Activated CD4-positive, CD25-positive, alpha-beta regulatory T cell (primary cell): Measurements from ENCODE around the gene COX19.

ENCODE experiments used
- DNase-seq, 4 experiments: peaks; one replicate each; lab custom pipeline; 2025; lab: John Stamatoyannopoulos, UW

COX19 gene

GRCh38 chr7:991729-992656, 16.6 kb upstream of the COX19 start:
- DNase-seq, result no peak

GRCh38 chr7:990933-991728, 15.8 kb upstream of the COX19 start:
- DNase-seq, result no peak

- no peak for DNase-seq
These were observed 15.1 kb upstream of the COX19 start for GRCh38 chr7:990352-990932.

GRCh38 chr7:988963-989529, 13.7 kb upstream of the COX19 start:
- no peak for DNase-seq

- no peak for DNase-seq
These were observed 13.1 kb upstream of the COX19 start for GRCh38 chr7:988426-988911.

GRCh38 chr7:987909-988308, 12.6 kb upstream of the COX19 start:
- DNase-seq, result no peak

GRCh38 chr7:986766-987751, 11.7 kb upstream of the COX19 start:
- no peak for DNase-seq

- DNase-seq, result no peak
These were observed 10.8 kb upstream of the COX19 start for GRCh38 chr7:985915-986741.

- no peak for DNase-seq
These were observed 9.7 kb upstream of the COX19 start for GRCh38 chr7:985127-985416.

GRCh38 chr7:984361-985126, 9.2 kb upstream of the COX19 start:
- no peak for DNase-seq

GRCh38 chr7:983616-984071, 8.3 kb upstream of the COX19 start:
- DNase-seq, result no peak

- DNase-seq, result no peak
These were observed 7.8 kb upstream of the COX19 start, which contains the start of gene CYP2W1 for GRCh38 chr7:983004-983615. TSS of gene CYP2W1 (plus strand) at chr7:983181. CDS start at chr7:983212, 31 bp downstream.

GRCh38 chr7:982511-983003, 7.2 kb upstream of the COX19 start:
- DNase-seq, result no peak

GRCh38 chr7:981793-982510, 6.6 kb upstream of the COX19 start:
- no peak for DNase-seq

GRCh38 chr7:979886-980571, 4.7 kb upstream of the COX19 start:
- no peak for DNase-seq

- DNase-seq, result no peak
These were observed 3.8 kb upstream of the COX19 start for GRCh38 chr7:979151-979550.

GRCh38 chr7:978416-979091, 3.2 kb upstream of the COX19 start:
- no peak for DNase-seq
